ENCODE results near the gene HLA-DOB.
A peak's percentile ranks its signal among the peaks of the same experiment; 100 is the strongest.

Gene HLA-DOB

GRCh38 chr6:32843331-32843978 is 26.7 kb upstream of the HLA-DOB start:
- peak; percentile 19 for DNase-seq (ENCODE audit: low spot score)

- DNase-seq (ENCODE audit: low spot score), result no peak
These were observed 25.9 kb upstream of the HLA-DOB start for GRCh38 chr6:32842690-32843089.

GRCh38 chr6:32842021-32842650 is 25.3 kb upstream of the HLA-DOB start:
- DNase-seq (ENCODE audit: low spot score), result no peak

- no peak for DNase-seq (ENCODE audit: low spot score)
These were observed 23.9 kb upstream of the HLA-DOB start for GRCh38 chr6:32840604-32841246.

GRCh38 chr6:32839356-32839755 is 22.6 kb upstream of the HLA-DOB start:
- no peak for DNase-seq (ENCODE audit: low spot score)

- DNase-seq (ENCODE audit: low spot score), result peak; percentile 92
These were observed 21.5 kb upstream of the HLA-DOB start, which contains the start of gene TAP2 for GRCh38 chr6:32838114-32838958. TSS of gene TAP2 (minus strand) at chr6:32838739. CDS start at chr6:32838233, 506 bp downstream.

- DNase-seq (ENCODE audit: low spot score), result no peak
These were observed 20.9 kb upstream of the HLA-DOB start for GRCh38 chr6:32837651-32838113.

GRCh38 chr6:32836873-32837272 is 20.1 kb upstream of the HLA-DOB start:
- DNase-seq (ENCODE audit: low spot score), result no peak

GRCh38 chr6:32835167-32835893 is 18.5 kb upstream of the HLA-DOB start:
- DNase-seq (ENCODE audit: low spot score), result no peak

GRCh38 chr6:32833664-32834063 is 16.9 kb upstream of the HLA-DOB start:
- no peak for DNase-seq (ENCODE audit: low spot score)

GRCh38 chr6:32832535-32832934 is 15.7 kb upstream of the HLA-DOB start:
- no peak for DNase-seq (ENCODE audit: low spot score)

- DNase-seq (ENCODE audit: low spot score), result no peak
These were observed 14.1 kb upstream of the HLA-DOB start for GRCh38 chr6:32830936-32831335.

- DNase-seq (ENCODE audit: low spot score), result no peak
These were observed 13.2 kb upstream of the HLA-DOB start for GRCh38 chr6:32830017-32830416.

- no peak for DNase-seq (ENCODE audit: low spot score)
These were observed 12.7 kb upstream of the HLA-DOB start for GRCh38 chr6:32829495-32829894.

GRCh38 chr6:32827025-32827424 is 10.2 kb upstream of the HLA-DOB start:
- DNase-seq (ENCODE audit: low spot score), result no peak

- peak; percentile 65 for DNase-seq (ENCODE audit: low spot score)
These were observed 9.2 kb upstream of the HLA-DOB start for GRCh38 chr6:32825966-32826365.

- no peak for DNase-seq (ENCODE audit: low spot score)
These were observed 2.9 kb upstream of the HLA-DOB start for GRCh38 chr6:32819729-32820128.

- no peak for DNase-seq (ENCODE audit: low spot score)
These were observed 2.1 kb upstream of the HLA-DOB start for GRCh38 chr6:32818867-32819266.

GRCh38 chr6:32815996-32816395 is 806 bp downstream of the HLA-DOB start:
- no peak for DNase-seq (ENCODE audit: low spot score)

GRCh38 chr6:32815115-32815514 is 1.7 kb downstream of the HLA-DOB start:
- no peak for DNase-seq (ENCODE audit: low spot score)

- no peak for DNase-seq (ENCODE audit: low spot score)
These were observed 2.7 kb downstream of the HLA-DOB start for GRCh38 chr6:32814145-32814544.

- DNase-seq (ENCODE audit: low spot score), result no peak
These were observed 7.6 kb downstream of the HLA-DOB start for GRCh38 chr6:32809171-32809570.
